ENCODE measurements around the gene APOF.

DNA sequence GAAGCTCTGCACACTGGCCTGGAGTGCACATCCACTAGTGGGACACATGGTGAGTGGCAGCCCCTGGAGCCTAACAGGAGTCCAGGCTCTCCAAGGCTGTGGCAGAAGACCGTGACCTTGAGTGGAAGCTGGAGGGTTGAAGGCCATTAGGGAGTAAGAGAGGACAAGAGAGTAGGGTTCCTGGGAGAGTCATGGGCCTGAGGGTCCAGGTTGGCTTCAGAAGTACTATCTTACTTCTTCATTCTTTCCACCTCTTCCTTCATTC is 23.6 kb downstream of the APOF start:
- TF ChIP-seq POLR2A (IDR thresholded peaks at IDR 0.05) (no peak), POLR2AphosphoS5 (IDR thresholded peaks at IDR 0.05) (no peak)

Data from gastroesophageal sphincter (tissue), 2 donors.